Upper lobe of left lung (tissue), 6 donors: ENCODE results near the gene OOSP1. TPM values are rescaled to one million over a fixed set of nuclear protein-coding genes. Genes with fewer than 3 reads are reported as not detected.

Source experiments
- ATAC-seq, 2 donors: fragments of 200-7000 bp; cut with Tn5 transposase; one replicate each; pipeline ENCODE4 v1.9.1; 2022; ENCODE audit warnings: mild to moderate bottlenecking in 2 of 2, moderate library complexity in 2 of 2; ENCODE audit not compliant: low FRiP score in 2 of 2
- DNase-seq, 2 donors: peaks; one replicate each; pipeline ENCODE4 v3.0.0-alpha.2; 2019 to 2020
- H3K27ac ChIP-seq, 4 donors: fragments of 200-600 bp; sonication (generic); one replicate each; pipeline ENCODE4 v1.5.1; 2016 to 2019
- H3K27me3 ChIP-seq, 4 donors: fragments of 200-600 bp; sonication (generic); one replicate each; pipeline ENCODE4 v1.5.1; 2017 to 2019
- H3K36me3 ChIP-seq, 4 donors: fragments of 200-600 bp; sonication (generic); one replicate each; pipeline ENCODE4 v1.5.1; 2016 to 2019
- H3K4me1 ChIP-seq, 4 donors: fragments of 200-600 bp; sonication (generic); one replicate each; pipeline ENCODE4 v1.5.1; 2018 to 2019
- H3K4me3 ChIP-seq, 4 donors: fragments of 200-600 bp; sonication (generic); one replicate each; pipeline ENCODE4 v1.5.1; 2017 to 2019; ENCODE audit warnings: mild to moderate bottlenecking in 2 of 4, moderate library complexity in 1 of 4
- H3K9me3 ChIP-seq, 4 donors: fragments of 200-600 bp; sonication (generic); one replicate each; pipeline ENCODE4 v1.5.1; 2018 to 2019
- CTCF ChIP-seq, 6 experiments: fragments of 450-650 bp in 4 of 6; fragments of 200-600 bp in 2 of 6; sonication (generic) in 2 of 6; IDR thresholded peaks; one replicate each; pipeline ENCODE4 v1.5.1; 2016 to 2019; ENCODE audit warnings: antibody characterized with exemption in 6 of 6
- EP300 ChIP-seq, 4 donors: sonication (generic); formaldehyde crosslinking; IDR thresholded peaks; one replicate each; pipeline ENCODE4 v1.5.1; 2017; ENCODE audit warnings: antibody characterized with exemption in 4 of 4, control low read depth in 2 of 4
- POLR2A ChIP-seq, 4 donors: fragments of 450-650 bp; IDR thresholded peaks; one replicate each; pipeline ENCODE4 v1.5.1; 2016 to 2017; ENCODE audit warnings: antibody characterized with exemption in 4 of 4, mild to moderate bottlenecking in 2 of 4
- POLR2AphosphoS5 ChIP-seq, 2 donors: sonication (generic); formaldehyde crosslinking; IDR thresholded peaks; one replicate each; pipeline ENCODE4 v1.5.1; 2017; ENCODE audit warnings: antibody characterized with exemption in 2 of 2
- WGBS, 2 donors: methylation state at CpG; one replicate each; pipeline ENCODE4 v1.1.5; 2017 to 2018; 5-methylcytosine and 5-hydroxymethylcytosine counted together
- total RNA-seq, 6 donors: library from RNA; depleted of rRNA in 4 of 6; stranded (reverse); fragments of >200 nt in 4 of 6; gene quantifications; one replicate each; pipeline versions ENCODE4 v1.1.0 to v1.2.1, GENCODE V29; 2016 to 2021
- donor health status: DM: no; HTN: no; CAD: no; lungs with moderate emphysema.
- donor health status: DM: no; HTN: yes; CAD: no; lungs with severe emphysema.

Gene OOSP1
- total RNA-seq, 6 donors from 2014 or later = 0.91 TPM; not detected in 5

GRCh38 chr11:60005360-60005759 is 67.1 kb downstream of the OOSP1 start:
- H3K27me3 ChIP-seq = no peaks in the 10 kb centered on the region
- DNase-seq = no peak
- no peak for ATAC-seq
- H3K4me3 ChIP-seq = no peak overlapping the region
- no peaks in the 10 kb centered on the region for H3K9me3 ChIP-seq
- H3K27ac ChIP-seq = no peak overlapping the region
- TF ChIP-seq POLR2A (IDR thresholded peaks at IDR 0.05) (no peak), CTCF (IDR thresholded peaks at IDR 0.05) (no peak), POLR2AphosphoS5 (IDR thresholded peaks at IDR 0.05) (no peak), EP300 (IDR thresholded peaks at IDR 0.05) (no peak)
- 40 to 91% methylated on average over 1 of the region's 1 CpG for WGBS, 2 donors
- H3K36me3 ChIP-seq = no peaks in the 10 kb centered on the region
- no peaks in the 10 kb centered on the region for H3K4me1 ChIP-seq

Other genes starting within 250 kb of the OOSP1 start
- not detected for gene OR10V1, start 224.6 kb upstream of the OOSP1 start, total RNA-seq
- gene STX3, start 183.1 kb upstream of the OOSP1 start, total RNA-seq = 100 to 1,000 TPM in 4 of 6 donors, 10 to 100 TPM in 2; 65.0 to 145 (median 135) TPM
- gene MRPL16, start 127.7 kb upstream of the OOSP1 start, total RNA-seq = 10 to 100 TPM; 15.9 to 40.0 (median 35.0) TPM
- gene CBLIF, start 92.9 kb upstream of the OOSP1 start, total RNA-seq = not detected
- 1 to 10 TPM in 1 of 6 donors, not detected in 5; 1.1 TPM for gene TCN1, start 71.9 kb upstream of the OOSP1 start, total RNA-seq
- gene OOSP3, start 59.6 kb upstream of the OOSP1 start, total RNA-seq = not detected
- gene OOSP4A, start 25.6 kb downstream of the OOSP1 start, total RNA-seq = not detected
- not detected for gene OOSP4B, start 78.7 kb downstream of the OOSP1 start, total RNA-seq
- not detected for gene OOSP2, start 102.0 kb downstream of the OOSP1 start, total RNA-seq
- 1 to 10 TPM in 1 of 6 donors, under 1 TPM in 1, not detected in 4; 0.46 to 1.1 TPM for gene MS4A3, start 118.2 kb downstream of the OOSP1 start, total RNA-seq
- gene MS4A2, start 150.2 kb downstream of the OOSP1 start, total RNA-seq = 10 to 100 TPM in 1 of 6 donors, 1 to 10 TPM in 5; 1.3 to 17.1 (median 4.8) TPM
- 100 to 1,000 TPM in 2 of 6 donors, 10 to 100 TPM in 4; 21.4 to 156 (median 97.0) TPM for gene MS4A6A, start 244.7 kb downstream of the OOSP1 start, total RNA-seq